Measurements from ENCODE around the gene IRF7.

IRF7 gene

GRCh38 chr11:646214-646613 is 30.5 kb upstream of the IRF7 start:
- no peak for DNase-seq (ENCODE audit: low read depth)
- no peak for TF ChIP-seq CTCF (conservative IDR thresholded peaks at IDR 0.05; ENCODE audit: low read depth, low read length)
- no peak overlapping the region for H3K4me3 ChIP-seq (ENCODE audit: low read depth, low read length)

- no peak for DNase-seq (ENCODE audit: low read depth)
- TF ChIP-seq CTCF (conservative IDR thresholded peaks at IDR 0.05; ENCODE audit: low read depth, low read length): no peak
- no peak overlapping the region for H3K4me3 ChIP-seq (ENCODE audit: low read depth, low read length)
Observed at GRCh38 chr11:645536-645935, 29.8 kb upstream of the IRF7 start.

GRCh38 chr11:643849-644738 is 28.3 kb upstream of the IRF7 start:
- DNase-seq (ENCODE audit: low read depth): no peak
- TF ChIP-seq CTCF (conservative IDR thresholded peaks at IDR 0.05; ENCODE audit: low read depth, low read length): no peak
- no peak overlapping the region for H3K4me3 ChIP-seq (ENCODE audit: low read depth, low read length)

- no peak for TF ChIP-seq CTCF (conservative IDR thresholded peaks at IDR 0.05; ENCODE audit: low read depth, low read length)
- no peak for DNase-seq (ENCODE audit: low read depth)
- H3K4me3 ChIP-seq (ENCODE audit: low read depth, low read length): no peak overlapping the region
Observed at GRCh38 chr11:643366-643765, 27.6 kb upstream of the IRF7 start.

GRCh38 chr11:641806-642370 is 26.1 kb upstream of the IRF7 start:
- DNase-seq (ENCODE audit: low read depth): no peak
- H3K4me3 ChIP-seq (ENCODE audit: low read depth, low read length): no peak overlapping the region
- TF ChIP-seq CTCF (conservative IDR thresholded peaks at IDR 0.05; ENCODE audit: low read depth, low read length): no peak

GRCh38 chr11:640021-640706 is 24.4 kb upstream of the IRF7 start:
- TF ChIP-seq CTCF (conservative IDR thresholded peaks at IDR 0.05; ENCODE audit: low read depth, low read length): no peak
- H3K4me3 ChIP-seq (ENCODE audit: low read depth, low read length): no peak overlapping the region
- peak; percentile 16 for DNase-seq (ENCODE audit: low read depth)

Measured in choroid plexus epithelial cell (primary cell).